Epithelial cell of proximal tubule (primary cell): ENCODE measurements around the gene SMS. TPM values are rescaled to one million over a fixed set of nuclear protein-coding genes. Genes with fewer than 3 reads are reported as not detected.

Experiments
- DNase-seq: peaks from one replicate; pipeline ENCODE4 v3.0.0-alpha.2; 2011; ENCODE audit warnings: low read depth
- H3K4me3 ChIP-seq: 2 replicates; pipeline ENCODE4 v1.5.1; 2011; ENCODE audit warnings: low read depth, mild to moderate bottlenecking, low read length
- total RNA-seq: library from RNA; depleted of rRNA; stranded (reverse); fragments of >200 nt; gene quantifications from 2 replicates; pipeline ENCODE4 v1.2.3, GENCODE V29; 2015
- TF ChIP-seq, protein P1 (sequence below): conservative IDR thresholded peaks from 2 replicates; pipeline ENCODE4 v1.5.1; 2012; ENCODE audit warnings: low read depth, mild to moderate bottlenecking, low read length

Gene SMS
- total RNA-seq, 1 donor from 2014 or later: 326 TPM

GRCh38 chrX:21963731-21964405 is 23.4 kb downstream of the SMS start:
- TF ChIP-seq, protein P1, sequence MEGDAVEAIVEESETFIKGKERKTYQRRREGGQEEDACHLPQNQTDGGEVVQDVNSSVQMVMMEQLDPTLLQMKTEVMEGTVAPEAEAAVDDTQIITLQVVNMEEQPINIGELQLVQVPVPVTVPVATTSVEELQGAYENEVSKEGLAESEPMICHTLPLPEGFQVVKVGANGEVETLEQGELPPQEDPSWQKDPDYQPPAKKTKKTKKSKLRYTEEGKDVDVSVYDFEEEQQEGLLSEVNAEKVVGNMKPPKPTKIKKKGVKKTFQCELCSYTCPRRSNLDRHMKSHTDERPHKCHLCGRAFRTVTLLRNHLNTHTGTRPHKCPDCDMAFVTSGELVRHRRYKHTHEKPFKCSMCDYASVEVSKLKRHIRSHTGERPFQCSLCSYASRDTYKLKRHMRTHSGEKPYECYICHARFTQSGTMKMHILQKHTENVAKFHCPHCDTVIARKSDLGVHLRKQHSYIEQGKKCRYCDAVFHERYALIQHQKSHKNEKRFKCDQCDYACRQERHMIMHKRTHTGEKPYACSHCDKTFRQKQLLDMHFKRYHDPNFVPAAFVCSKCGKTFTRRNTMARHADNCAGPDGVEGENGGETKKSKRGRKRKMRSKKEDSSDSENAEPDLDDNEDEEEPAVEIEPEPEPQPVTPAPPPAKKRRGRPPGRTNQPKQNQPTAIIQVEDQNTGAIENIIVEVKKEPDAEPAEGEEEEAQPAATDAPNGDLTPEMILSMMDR: no peak
- no peak overlapping the region for H3K4me3 ChIP-seq
- DNase-seq: no peak

DNA sequence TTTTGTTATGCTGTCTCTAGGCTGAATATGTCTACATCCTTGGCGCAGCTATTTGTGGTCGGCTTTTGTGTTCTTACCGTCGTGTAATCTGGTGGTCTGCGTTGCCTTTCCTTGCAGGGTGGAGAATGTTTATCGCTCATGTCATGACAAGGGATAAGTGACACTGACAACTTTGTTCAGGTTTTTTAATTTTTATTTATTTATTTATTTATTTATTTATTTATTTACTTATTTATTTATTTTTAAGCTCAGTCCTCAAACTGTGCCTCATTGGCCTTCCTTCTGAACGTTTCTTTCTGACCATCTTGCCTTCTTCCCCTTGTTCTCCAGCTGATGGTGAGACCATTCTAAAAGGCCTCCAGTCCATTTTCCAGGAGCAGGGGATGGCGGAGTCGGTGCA is 26.4 kb downstream of the SMS start:
- H3K4me3 ChIP-seq: no peak overlapping the region
- TF ChIP-seq, protein P1: no peak
- DNase-seq: no peak

DNA sequence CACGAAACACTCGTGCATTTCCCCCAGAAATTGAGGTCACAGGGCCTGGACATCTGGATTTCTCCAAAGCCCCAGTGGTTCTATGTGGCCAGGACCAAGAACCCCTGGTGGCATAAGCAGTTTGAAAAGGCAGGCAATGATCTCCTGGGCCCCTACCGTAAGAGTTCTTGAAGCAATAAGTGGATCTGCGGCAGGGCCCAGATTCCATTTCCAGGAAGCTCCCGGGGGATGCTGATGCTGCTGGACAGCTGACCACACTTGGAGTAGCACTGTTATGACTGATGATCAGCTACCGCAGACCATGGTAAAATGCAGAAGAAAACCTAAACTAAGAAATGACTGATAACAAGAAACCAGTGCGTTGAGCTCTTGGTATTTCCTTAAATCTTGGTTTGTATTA is 27.8 kb downstream of the SMS start:
- TF ChIP-seq, protein P1: no peak
- DNase-seq: no peak
- no peak overlapping the region for H3K4me3 ChIP-seq

GRCh38 chrX:21970326-21970725 is 29.8 kb downstream of the SMS start:
- TF ChIP-seq, protein P1: no peak
- no peak for DNase-seq
- no peak overlapping the region for H3K4me3 ChIP-seq

DNA sequence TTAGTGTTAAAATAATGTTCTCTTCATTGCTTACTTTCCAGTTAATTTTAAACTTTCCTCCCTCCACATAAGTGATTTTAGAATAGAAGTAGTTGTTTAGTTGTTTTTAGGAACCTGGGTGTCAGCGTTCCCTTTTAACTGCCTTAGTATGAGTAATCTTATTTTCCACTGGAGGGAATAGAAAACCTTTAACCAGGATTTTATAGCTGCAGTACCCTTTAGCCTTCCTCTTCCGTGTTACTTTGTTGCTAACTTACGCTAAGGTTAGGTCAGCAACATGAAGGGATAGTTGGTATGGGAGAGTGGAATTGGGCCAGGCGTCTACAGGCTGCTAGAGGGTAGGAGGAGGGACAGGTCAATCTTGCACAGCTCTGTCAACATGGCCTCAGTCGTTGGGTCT is 31.5 kb downstream of the SMS start:
- TF ChIP-seq, protein P1: no peak
- DNase-seq: peak; percentile 53
- H3K4me3 ChIP-seq: peak overlapping the region; percentile 19

- no peak for DNase-seq
- TF ChIP-seq, protein P1: peak; percentile 28
- H3K4me3 ChIP-seq: no peak overlapping the region
Observed at GRCh38 chrX:21972721-21973120, 32.2 kb downstream of the SMS start.
